ENCODE data around the gene LAMP1. TPM values are rescaled to one million over a fixed set of nuclear protein-coding genes. Genes with fewer than 3 reads are reported as not detected.
A peak's percentile ranks its signal among the peaks of the same experiment; 100 is the strongest.

The LAMP1 gene
- polyA plus RNA-seq, 1 of the 3 experiments (the other 2 are of a cell fraction) = 261 TPM

DNA sequence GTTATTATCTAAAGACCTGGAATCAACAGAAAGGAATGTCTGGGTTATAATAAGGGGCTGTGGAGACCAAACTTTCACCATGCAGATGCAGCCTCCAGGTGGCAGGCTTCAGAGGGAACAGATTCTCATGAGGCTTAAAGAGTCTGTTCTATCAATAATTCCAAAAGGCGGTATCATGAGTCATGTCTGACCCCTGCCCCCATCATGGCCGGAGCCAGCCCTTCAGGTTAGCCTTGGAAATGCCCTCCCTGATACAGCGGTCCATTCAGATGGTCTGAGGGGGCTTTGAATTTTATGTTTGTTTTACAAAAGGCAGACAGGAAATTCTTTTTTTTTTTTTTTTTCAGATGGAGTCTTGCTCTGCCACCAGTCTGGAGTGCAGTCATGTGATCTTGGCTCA, 21.7 kb upstream of the LAMP1 start:
- Histone ChIP-seq H3K4me3 (ENCODE audit: low read depth in 2 of 2, low read length in 1 of 2) (no peak overlapping the region), H4K20me1 (ENCODE audit: insufficient read depth) (no peaks in the 10 kb centered on the region), H3K9me3 (no peaks in the 10 kb centered on the region), H3K27me3 (ENCODE audit: insufficient read depth) (no peaks in the 10 kb centered on the region), H3K79me2 (ENCODE audit: insufficient read depth) (no peaks in the 10 kb centered on the region), H3K9me2 (no peaks in the 10 kb centered on the region), H3K4me1 (ENCODE audit: control insufficient read depth in 1 of 2, insufficient read depth in 2 of 2, low read depth in 1 of 2, low read length in 1 of 2) (no peaks in the 10 kb centered on the region), H3K36me3 (replicated peaks in 1 of 2; ENCODE audit: control insufficient read depth in 1 of 2, insufficient read depth in 2 of 2, low read length in 1 of 2) (no peaks in the 10 kb centered on the region), H3K9ac (no peak overlapping the region), H3K4me2 (no peak overlapping the region), H3K27ac (ENCODE audit: low read depth in 2 of 2, low read length in 1 of 2) (no peak overlapping the region), H3F3A (replicated peaks; ENCODE audit: insufficient read depth) (no peaks in the 10 kb centered on the region), H2AFZ (ENCODE audit: low read depth) (0 out of 2 replicates have a peak overlapping the region, but pooled peaks have one; percentile 70)
- DNase-seq = peak; percentile 52
- POLR2A ChIA-PET = no interaction called here
- TF ChIP-seq YY1 (IDR thresholded peaks at IDR 0.05; ENCODE audit: low read depth) (no peak), MXI1 (IDR thresholded peaks at IDR 0.05; ENCODE audit: low read depth, low read length) (0 out of 2 replicates have a peak, but pooled peaks have one; percentile 23), SIN3A (IDR thresholded peaks at IDR 0.05; ENCODE audit: borderline replicate concordance, low read depth, low read length) (no peak), SMC3 (IDR thresholded peaks at IDR 0.05; ENCODE audit: low read depth, low read length) (peak; percentile 70), EP300 (IDR thresholded peaks at IDR 0.05; ENCODE audit: borderline replicate concordance in 1 of 2, low read depth in 1 of 2, low read length in 1 of 2) (no peak), GATA2 (CRISPR knock-in tag; IDR thresholded peaks at IDR 0.05) (no peak), TCF12 (IDR thresholded peaks at IDR 0.05) (no peak), FOSL2 (IDR thresholded peaks at IDR 0.05; ENCODE audit: borderline replicate concordance, low read depth) (peak; percentile 59; the same call in 1 of the 2 replicates), POLR2AphosphoS5 (IDR thresholded peaks at IDR 0.05; ENCODE audit: low read depth, low read length) (no peak), JUND (IDR thresholded peaks at IDR 0.05) (peak; percentile 24; the same call in 1 of the 2 replicates), NRF1 (IDR thresholded peaks at IDR 0.05; ENCODE audit: low read depth, low read length) (no peak), RFX5 (IDR thresholded peaks at IDR 0.05; ENCODE audit: low read length) (no peak), GABPA (IDR thresholded peaks at IDR 0.05; ENCODE audit: low read depth) (no peak), TEAD4 (IDR thresholded peaks at IDR 0.05; ENCODE audit: borderline replicate concordance, insufficient read depth) (no peak), CHD2 (IDR thresholded peaks at IDR 0.05; ENCODE audit: low read length, partially characterized antibody) (no peak), RCOR1 (IDR thresholded peaks at IDR 0.05; ENCODE audit: low read length) (no peak), RAD21 (IDR thresholded peaks at IDR 0.05; ENCODE audit: low read length) (peak; percentile 58), ELF1 (IDR thresholded peaks at IDR 0.05) (no peak), RXRA (IDR thresholded peaks at IDR 0.05; ENCODE audit: borderline replicate concordance, low read depth) (no peak)
- TF ChIP-seq, protein P1, sequence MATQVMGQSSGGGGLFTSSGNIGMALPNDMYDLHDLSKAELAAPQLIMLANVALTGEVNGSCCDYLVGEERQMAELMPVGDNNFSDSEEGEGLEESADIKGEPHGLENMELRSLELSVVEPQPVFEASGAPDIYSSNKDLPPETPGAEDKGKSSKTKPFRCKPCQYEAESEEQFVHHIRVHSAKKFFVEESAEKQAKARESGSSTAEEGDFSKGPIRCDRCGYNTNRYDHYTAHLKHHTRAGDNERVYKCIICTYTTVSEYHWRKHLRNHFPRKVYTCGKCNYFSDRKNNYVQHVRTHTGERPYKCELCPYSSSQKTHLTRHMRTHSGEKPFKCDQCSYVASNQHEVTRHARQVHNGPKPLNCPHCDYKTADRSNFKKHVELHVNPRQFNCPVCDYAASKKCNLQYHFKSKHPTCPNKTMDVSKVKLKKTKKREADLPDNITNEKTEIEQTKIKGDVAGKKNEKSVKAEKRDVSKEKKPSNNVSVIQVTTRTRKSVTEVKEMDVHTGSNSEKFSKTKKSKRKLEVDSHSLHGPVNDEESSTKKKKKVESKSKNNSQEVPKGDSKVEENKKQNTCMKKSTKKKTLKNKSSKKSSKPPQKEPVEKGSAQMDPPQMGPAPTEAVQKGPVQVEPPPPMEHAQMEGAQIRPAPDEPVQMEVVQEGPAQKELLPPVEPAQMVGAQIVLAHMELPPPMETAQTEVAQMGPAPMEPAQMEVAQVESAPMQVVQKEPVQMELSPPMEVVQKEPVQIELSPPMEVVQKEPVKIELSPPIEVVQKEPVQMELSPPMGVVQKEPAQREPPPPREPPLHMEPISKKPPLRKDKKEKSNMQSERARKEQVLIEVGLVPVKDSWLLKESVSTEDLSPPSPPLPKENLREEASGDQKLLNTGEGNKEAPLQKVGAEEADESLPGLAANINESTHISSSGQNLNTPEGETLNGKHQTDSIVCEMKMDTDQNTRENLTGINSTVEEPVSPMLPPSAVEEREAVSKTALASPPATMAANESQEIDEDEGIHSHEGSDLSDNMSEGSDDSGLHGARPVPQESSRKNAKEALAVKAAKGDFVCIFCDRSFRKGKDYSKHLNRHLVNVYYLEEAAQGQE (IDR thresholded peaks at IDR 0.05; ENCODE audit: low read depth, low read length) = no peak
- TF ChIP-seq, protein P2, sequence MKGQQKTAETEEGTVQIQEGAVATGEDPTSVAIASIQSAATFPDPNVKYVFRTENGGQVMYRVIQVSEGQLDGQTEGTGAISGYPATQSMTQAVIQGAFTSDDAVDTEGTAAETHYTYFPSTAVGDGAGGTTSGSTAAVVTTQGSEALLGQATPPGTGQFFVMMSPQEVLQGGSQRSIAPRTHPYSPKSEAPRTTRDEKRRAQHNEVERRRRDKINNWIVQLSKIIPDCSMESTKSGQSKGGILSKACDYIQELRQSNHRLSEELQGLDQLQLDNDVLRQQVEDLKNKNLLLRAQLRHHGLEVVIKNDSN (IDR thresholded peaks at IDR 0.05; ENCODE audit: borderline replicate concordance, low read depth) = 0 out of 2 replicates have a peak, but pooled peaks have one; percentile 16
- TF ChIP-seq, protein P3, sequence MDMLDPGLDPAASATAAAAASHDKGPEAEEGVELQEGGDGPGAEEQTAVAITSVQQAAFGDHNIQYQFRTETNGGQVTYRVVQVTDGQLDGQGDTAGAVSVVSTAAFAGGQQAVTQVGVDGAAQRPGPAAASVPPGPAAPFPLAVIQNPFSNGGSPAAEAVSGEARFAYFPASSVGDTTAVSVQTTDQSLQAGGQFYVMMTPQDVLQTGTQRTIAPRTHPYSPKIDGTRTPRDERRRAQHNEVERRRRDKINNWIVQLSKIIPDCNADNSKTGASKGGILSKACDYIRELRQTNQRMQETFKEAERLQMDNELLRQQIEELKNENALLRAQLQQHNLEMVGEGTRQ (IDR thresholded peaks at IDR 0.05; ENCODE audit: borderline replicate concordance, low read depth, low read length) = no peak
- TF ChIP-seq, protein P4, sequence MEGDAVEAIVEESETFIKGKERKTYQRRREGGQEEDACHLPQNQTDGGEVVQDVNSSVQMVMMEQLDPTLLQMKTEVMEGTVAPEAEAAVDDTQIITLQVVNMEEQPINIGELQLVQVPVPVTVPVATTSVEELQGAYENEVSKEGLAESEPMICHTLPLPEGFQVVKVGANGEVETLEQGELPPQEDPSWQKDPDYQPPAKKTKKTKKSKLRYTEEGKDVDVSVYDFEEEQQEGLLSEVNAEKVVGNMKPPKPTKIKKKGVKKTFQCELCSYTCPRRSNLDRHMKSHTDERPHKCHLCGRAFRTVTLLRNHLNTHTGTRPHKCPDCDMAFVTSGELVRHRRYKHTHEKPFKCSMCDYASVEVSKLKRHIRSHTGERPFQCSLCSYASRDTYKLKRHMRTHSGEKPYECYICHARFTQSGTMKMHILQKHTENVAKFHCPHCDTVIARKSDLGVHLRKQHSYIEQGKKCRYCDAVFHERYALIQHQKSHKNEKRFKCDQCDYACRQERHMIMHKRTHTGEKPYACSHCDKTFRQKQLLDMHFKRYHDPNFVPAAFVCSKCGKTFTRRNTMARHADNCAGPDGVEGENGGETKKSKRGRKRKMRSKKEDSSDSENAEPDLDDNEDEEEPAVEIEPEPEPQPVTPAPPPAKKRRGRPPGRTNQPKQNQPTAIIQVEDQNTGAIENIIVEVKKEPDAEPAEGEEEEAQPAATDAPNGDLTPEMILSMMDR (IDR thresholded peaks at IDR 0.05) = peak; percentile 73
- TF ChIP-seq, protein P5, sequence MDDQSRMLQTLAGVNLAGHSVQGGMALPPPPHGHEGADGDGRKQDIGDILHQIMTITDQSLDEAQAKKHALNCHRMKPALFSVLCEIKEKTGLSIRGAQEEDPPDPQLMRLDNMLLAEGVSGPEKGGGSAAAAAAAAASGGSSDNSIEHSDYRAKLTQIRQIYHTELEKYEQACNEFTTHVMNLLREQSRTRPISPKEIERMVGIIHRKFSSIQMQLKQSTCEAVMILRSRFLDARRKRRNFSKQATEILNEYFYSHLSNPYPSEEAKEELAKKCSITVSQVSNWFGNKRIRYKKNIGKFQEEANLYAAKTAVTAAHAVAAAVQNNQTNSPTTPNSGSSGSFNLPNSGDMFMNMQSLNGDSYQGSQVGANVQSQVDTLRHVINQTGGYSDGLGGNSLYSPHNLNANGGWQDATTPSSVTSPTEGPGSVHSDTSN (IDR thresholded peaks at IDR 0.05) = no peak
- TF ChIP-seq, protein P6, sequence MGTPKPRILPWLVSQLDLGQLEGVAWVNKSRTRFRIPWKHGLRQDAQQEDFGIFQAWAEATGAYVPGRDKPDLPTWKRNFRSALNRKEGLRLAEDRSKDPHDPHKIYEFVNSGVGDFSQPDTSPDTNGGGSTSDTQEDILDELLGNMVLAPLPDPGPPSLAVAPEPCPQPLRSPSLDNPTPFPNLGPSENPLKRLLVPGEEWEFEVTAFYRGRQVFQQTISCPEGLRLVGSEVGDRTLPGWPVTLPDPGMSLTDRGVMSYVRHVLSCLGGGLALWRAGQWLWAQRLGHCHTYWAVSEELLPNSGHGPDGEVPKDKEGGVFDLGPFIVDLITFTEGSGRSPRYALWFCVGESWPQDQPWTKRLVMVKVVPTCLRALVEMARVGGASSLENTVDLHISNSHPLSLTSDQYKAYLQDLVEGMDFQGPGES (IDR thresholded peaks at IDR 0.05; ENCODE audit: low read depth, low read length) = no peak
- 25% methylated on average over 3 of the region's 3 CpGs for WGBS (ENCODE audit: low lambda C conversion rate)
- CTCF ChIA-PET = interaction anchor here (1.0 to 2.0 kb wide), 2 partner anchors 98 to 118 kb away, joined by 3 to 10 read pairs; no protein-coding TSS in a partner anchor
